Peyer's patch (tissue), 4 donors: Measurements from ENCODE around the gene AICDA.
"Not testable (repeated sequence)": the region's sequence is repeated elsewhere in the genome, so short reads cannot be mapped to it uniquely, and the experiment has no call there.

Experiments used
- CTCF ChIP-seq, 6 experiments: fragments of 450-650 bp in 4 of 6; fragments of 200-600 bp in 2 of 6; sonication (generic) in 1 of 6; IDR thresholded peaks; one replicate each; pipeline ENCODE4 v1.5.1; 2017 to 2019; ENCODE audit warnings: antibody characterized with exemption in 6 of 6, mild to moderate bottlenecking in 3 of 6, moderate library complexity in 1 of 6
- POLR2A ChIP-seq, 2 donors: fragments of 450-650 bp; IDR thresholded peaks; one replicate each; pipeline ENCODE4 v1.5.1; 2017; ENCODE audit warnings: antibody characterized with exemption in 2 of 2, mild to moderate bottlenecking in 2 of 2, moderate library complexity in 2 of 2

- TF ChIP-seq POLR2A, CTCF (IDR thresholded peaks at IDR 0.05): not testable (repeated sequence)
Measured at GRCh38 chr12:8584478-8584877, 28.2 kb downstream of the AICDA start.
